ENCODE results near the gene PCCA.
A peak's percentile ranks its signal among the peaks of the same experiment; 100 is the strongest.

Gene PCCA

DNA sequence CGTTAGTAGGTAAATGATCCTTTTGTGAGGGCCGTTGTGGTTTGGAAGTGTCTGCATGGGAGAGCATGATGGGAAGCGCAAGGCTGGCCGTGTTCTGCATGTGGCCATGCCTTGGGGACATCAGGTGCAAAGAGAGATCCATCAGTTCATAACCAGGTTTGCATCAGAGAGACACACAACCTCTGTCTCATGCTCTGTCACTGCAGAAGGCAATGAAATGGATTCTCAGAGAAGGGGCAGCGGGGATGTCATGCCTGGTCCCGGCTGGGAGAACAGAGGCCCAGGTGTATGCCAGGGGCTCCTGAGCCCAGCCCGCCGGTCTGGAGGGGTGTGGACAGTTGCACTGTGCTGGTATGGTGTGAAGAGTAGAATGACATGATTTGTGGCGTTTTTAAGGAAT lies 439.5 kb downstream of the PCCA start:
- no peaks in the 10 kb centered on the region for H3K9me3 Mint-ChIP-seq
- no peak overlapping the region for H3K4me3 Mint-ChIP-seq
- no peak for DNase-seq
- no peak overlapping the region for H3K27ac Mint-ChIP-seq
- no peaks in the 10 kb centered on the region for H3K27me3 Mint-ChIP-seq
- no peaks in the 10 kb centered on the region for H3K4me1 Mint-ChIP-seq
- ATAC-seq, result no peak

DNA sequence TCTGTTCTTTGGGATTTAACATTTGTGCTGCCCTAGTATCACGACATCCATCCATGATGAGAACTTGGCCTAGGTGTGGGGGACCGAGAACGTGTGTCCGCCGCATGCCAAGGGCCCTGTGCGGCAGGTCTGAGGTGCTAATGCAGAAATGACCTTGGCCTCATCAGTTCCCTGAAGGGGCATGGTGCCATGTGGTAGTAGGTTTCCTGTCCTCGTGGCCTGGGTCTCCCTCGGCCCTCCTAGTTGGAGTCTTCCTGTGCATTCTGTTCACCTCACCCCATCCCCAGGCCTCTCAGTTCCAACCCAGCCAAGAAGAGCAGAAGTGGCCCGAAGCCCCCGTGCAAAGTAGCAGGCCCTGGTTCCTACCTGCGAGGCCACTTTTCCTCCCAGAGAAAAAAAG lies 439.9 kb downstream of the PCCA start:
- Mint-ChIP-seq H3K27me3 (no peaks in the 10 kb centered on the region), H3K4me3 (no peak overlapping the region), H3K27ac (peak overlapping the region in 1 of 2 donors; percentile 28), H3K4me1 (no peaks in the 10 kb centered on the region), H3K9me3 (no peaks in the 10 kb centered on the region)
- ATAC-seq (no peak), DNase-seq (no peak)

DNA sequence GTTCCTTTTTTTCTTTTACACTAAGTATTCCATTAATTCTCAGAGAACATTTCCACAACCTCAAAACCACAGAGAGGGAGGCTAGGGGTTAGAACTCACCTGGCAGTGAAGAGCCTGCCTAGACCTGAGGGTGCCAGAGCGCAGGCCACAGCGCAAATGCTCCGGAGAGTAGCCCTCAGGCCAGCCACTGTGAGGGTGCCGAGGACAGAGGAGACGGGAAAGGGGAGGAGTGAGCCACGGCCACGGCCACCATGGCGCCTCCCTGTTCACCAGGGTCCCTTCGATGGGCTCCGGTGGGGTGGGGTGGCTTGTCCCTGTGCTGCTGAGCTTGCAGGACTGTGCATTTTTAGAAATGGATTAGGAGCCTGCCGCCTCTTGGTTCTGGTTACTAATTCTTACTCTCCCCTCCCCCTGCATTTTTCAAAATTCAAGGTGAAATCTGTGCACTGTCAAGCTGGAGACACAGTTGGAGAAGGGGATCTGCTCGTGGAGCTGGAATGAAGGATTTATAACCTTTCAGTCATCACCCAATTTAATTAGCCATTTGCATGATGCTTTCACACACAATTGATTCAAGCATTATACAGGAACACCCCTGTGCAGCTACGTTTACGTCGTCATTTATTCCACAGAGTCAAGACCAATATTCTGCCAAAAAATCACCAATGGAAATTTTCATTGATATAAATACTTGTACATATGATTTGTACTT lies 440.9 kb downstream of the PCCA start:
- Mint-ChIP-seq H3K4me1 (no peaks in the 10 kb centered on the region), H3K27ac (no peak overlapping the region), H3K9me3 (no peaks in the 10 kb centered on the region), H3K27me3 (no peaks in the 10 kb centered on the region), H3K4me3 (no peak overlapping the region)
- no peak for ATAC-seq
- DNase-seq, result no peak

DNA sequence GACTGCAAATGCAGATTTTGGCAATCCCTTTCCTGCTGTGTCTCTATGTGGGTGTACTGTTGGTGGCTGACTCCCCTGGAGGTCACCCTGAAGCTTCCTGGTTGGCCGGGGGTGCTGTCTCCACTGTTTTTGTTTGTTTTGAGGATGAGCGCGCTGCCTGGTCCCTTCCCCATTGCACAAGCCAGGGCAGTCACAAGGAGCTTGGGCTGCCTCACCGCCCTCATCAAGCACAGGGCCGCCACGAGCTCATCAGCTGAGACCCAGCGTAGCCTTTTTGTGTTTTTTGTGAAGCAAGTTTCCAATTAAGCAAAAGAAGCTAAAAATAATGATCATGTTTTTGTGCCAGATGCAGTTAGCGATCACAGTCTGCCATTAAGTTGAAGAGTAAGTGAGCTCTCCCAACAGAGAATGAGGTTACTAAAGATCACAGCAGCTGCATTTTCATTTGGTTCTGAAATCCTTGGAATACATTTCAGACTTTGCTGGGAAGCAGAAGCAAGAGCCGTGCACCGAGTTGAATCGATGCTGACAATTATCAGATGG lies 441.8 kb downstream of the PCCA start:
- Mint-ChIP-seq H3K27me3 (no peaks in the 10 kb centered on the region), H3K4me3 (no peak overlapping the region), H3K4me1 (no peaks in the 10 kb centered on the region), H3K27ac (no peak overlapping the region), H3K9me3 (no peaks in the 10 kb centered on the region)
- ATAC-seq (no peak), DNase-seq (no peak)

DNA sequence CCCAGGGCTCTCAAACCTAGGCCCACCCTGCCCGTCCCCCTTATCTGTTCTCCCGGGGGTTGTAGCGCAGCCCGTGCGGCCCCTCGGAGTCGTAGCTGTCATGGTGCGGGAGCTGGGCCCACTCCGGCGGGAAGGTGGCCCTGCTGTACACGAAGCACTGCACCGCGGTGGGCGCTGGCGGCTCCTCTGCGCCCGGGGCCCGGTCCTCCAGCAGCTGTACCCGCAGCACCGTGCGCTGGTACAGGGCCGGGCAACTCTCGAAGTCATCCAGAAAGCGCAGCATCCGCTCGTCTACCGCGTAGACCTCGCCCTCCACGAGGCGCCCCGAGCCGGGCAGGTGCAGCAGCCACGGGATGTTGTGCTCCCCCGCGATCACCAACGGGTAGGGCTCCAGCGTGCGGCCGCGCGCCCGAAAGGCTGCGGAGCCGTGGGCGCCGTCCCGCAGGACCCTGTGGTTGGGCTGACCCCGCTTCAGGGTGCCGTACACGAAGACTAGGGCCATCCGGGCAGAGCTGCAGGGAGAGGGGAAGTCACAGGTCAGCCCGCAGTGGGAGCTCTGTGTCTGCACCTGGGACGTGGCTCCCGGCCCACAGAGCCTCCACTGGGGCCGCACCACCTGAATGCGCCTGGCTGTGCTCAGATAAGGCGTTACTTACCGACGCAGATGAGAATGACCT lies 443.3 kb downstream of the PCCA start:
- DNase-seq (no peak), ATAC-seq (peak; percentile 64)
- Mint-ChIP-seq H3K4me3 (no peak overlapping the region), H3K4me1 (no peaks in the 10 kb centered on the region), H3K9me3 (no peaks in the 10 kb centered on the region), H3K27ac (no peak overlapping the region), H3K27me3 (no peaks in the 10 kb centered on the region)

DNA sequence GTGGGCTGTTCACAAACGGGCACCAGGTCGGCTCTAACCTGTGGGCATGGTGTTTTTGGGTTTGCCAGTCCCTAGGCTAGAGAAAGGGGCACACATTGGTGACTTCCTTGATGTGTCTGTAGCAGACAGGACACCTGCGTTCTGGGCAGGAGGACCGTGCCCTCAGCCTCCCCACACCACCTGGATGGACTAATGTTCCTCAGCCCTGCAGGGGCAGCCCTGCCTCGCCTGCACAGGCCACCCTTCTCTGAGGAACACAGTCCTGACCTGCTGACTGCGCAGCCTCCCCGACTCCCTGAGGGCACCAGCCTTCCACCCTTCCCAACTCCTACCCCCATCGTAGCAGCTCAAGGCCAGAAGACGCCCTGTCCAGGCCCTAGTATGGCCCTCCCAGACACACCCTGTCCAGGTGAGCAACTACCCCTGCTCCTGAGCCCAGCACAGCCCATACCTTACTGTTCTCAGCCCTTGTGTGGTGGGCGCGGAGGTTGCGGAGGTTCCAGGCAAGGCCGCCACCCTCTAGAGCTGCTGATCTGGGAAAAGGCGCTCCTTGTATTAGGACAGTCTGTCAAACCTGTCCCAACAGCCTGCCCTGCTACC lies 444.0 kb downstream of the PCCA start:
- Mint-ChIP-seq H3K4me1 (no peaks in the 10 kb centered on the region), H3K27ac (no peak overlapping the region), H3K27me3 (no peaks in the 10 kb centered on the region), H3K9me3 (no peaks in the 10 kb centered on the region), H3K4me3 (no peak overlapping the region)
- DNase-seq, result no peak
- ATAC-seq, result peak; percentile 18

DNA sequence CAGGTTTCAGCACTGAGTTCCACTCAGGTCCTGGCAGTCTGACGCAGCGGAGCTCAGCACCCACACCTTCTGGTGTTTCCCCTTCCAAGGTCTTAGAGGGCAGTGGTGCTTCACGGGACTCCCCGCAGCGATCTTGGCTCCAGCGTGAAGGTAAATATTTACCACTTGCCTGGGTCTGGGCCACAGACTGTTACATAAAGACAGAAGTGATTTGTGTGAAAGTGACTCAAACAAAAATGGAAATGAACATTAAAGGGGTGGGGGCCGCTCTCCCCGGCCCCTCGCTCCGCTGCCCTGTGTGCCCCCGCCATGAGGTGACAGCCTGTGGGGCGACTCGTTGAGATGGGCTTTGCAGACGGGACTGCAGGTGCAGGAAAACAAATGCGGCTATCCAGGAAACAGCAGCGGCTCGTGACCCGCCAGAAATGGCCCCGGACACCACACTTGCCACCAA lies 444.7 kb downstream of the PCCA start:
- Mint-ChIP-seq H3K4me3 (no peak overlapping the region), H3K9me3 (no peaks in the 10 kb centered on the region), H3K4me1 (no peaks in the 10 kb centered on the region), H3K27me3 (no peaks in the 10 kb centered on the region), H3K27ac (no peak overlapping the region)
- ATAC-seq, result no peak
- no peak for DNase-seq

DNA sequence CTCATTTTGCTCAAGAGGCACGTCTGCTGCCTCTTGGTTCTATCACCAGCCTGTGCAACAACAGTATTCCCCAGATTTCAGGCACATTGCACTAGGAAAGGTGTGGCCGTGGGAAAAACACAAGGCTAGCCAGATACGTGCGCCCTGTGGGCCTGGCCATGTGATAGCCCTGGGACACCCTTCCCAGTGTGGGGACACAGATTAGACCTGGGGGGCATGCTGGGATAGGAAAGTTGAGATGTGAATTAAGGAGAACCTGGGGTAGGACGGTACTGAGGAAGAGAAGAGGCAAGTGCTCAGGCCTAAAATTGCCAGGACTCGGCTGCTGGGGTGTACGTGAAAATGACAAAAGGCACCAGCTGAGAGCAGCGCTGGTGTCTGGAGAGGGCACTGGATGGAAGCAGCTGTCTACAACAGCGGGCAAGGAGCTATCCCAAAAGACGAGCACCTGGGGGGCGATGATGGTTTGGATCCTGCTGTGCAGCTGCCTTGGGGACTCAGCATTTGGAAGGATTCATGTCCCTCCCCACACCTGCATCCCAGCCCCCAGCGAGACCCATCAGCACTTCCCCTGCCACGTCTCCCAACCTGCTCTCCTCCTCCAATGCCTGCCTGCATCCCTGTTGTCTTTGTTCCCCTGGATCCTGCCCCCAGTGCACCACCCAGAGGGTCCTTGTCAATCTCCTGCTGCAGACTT lies 445.4 kb downstream of the PCCA start:
- ATAC-seq (no peak), DNase-seq (no peak)
- no peaks in the 10 kb centered on the region for H3K27me3 Mint-ChIP-seq
- H3K27ac Mint-ChIP-seq, result peak overlapping the region in 1 of 2 donors; percentile 72
- H3K9me3 Mint-ChIP-seq, result no peaks in the 10 kb centered on the region
- H3K4me3 Mint-ChIP-seq, result no peak overlapping the region
- H3K4me1 Mint-ChIP-seq, result no peaks in the 10 kb centered on the region

DNA sequence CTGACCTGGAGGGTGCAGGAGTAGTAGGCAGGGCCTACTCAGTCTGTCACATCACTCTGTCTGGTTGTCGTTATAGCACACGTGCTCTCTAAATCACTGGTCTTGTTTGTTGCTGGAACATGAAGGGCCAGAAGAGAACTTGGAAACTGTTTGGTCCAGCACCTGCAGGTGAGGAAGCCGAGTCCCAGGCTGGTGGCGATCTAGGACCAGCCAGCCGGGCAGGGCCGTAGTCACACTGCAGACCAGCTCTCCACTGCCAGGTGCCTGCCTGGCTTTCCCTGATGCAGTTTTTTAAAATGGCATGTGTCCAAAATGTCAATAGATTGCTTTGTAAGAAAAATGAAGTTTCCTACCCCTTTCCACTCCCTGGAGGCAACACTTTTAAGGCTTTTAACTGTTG lies 446.0 kb downstream of the PCCA start:
- ATAC-seq (peak; percentile 11), DNase-seq (no peak)
- no peak overlapping the region for H3K4me3 Mint-ChIP-seq
- no peaks in the 10 kb centered on the region for H3K27me3 Mint-ChIP-seq
- H3K9me3 Mint-ChIP-seq, result no peaks in the 10 kb centered on the region
- H3K27ac Mint-ChIP-seq, result no peak overlapping the region
- H3K4me1 Mint-ChIP-seq, result no peaks in the 10 kb centered on the region

DNA sequence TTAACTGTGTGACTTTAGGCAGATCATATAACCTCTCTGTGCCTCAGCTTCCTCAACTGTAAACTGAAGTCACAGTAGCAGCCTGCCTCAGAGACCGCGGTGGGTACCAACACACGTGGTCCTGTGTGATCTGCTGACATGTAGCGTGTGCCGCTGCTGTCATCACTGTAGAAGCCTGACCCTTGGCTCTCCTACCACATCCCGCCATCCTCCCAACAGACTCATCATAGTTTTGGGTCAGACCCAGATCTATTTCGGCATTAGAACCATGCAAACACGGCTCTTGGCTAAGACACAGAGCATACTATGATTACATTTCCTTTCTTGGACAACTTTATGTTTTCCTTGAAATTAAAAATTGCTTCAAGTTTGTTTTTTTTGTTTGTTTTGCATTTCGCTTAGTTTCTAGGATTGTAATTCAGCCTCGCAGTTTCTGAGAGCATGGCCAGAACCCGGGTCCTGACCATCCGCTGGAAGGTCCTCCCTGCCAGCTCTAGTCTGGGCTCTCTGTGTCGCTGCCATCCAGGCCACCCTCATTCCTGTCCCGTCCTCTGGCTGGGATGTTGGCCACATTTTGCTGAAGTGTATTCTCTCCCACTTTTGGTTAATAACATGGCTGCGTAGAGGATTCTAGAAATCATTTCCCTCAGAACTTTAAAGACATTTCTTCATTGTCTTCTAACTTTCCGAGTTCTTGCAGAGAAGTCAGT lies 446.7 kb downstream of the PCCA start:
- no peak overlapping the region for H3K27ac Mint-ChIP-seq
- no peak overlapping the region for H3K4me3 Mint-ChIP-seq
- H3K9me3 Mint-ChIP-seq, result no peaks in the 10 kb centered on the region
- no peaks in the 10 kb centered on the region for H3K27me3 Mint-ChIP-seq
- DNase-seq, result no peak
- no peak for ATAC-seq
- H3K4me1 Mint-ChIP-seq, result no peaks in the 10 kb centered on the region

DNA sequence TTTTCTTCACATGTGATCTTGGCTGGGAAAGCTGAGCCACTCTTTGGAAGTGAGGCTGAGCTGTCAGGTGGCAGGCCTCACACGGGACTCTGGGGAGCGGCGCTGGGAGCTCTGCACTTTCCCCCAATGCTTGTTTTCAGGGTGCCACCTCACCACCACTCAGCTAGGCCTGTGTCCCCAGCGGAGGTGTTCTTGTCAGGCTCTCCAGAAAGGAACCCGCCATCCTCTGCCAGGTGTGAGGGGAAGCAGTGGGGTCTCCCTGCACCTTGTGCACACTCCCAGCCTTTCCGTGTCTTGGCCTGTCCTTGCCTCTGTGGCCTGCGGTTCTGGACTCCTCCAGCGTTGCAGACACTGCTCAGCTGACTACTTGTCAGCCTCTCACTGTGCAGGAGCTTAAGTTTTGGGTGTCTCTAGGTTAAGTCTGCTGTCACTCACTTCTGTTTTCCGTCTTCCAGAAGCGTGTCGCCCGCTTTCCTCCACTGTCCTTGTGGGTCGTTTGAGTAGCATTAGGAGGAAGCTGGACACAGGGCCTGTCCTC lies 447.8 kb downstream of the PCCA start:
- Mint-ChIP-seq H3K9me3 (no peaks in the 10 kb centered on the region), H3K4me1 (no peaks in the 10 kb centered on the region), H3K4me3 (no peak overlapping the region), H3K27me3 (no peaks in the 10 kb centered on the region), H3K27ac (no peak overlapping the region)
- no peak for ATAC-seq
- no peak for DNase-seq

DNA sequence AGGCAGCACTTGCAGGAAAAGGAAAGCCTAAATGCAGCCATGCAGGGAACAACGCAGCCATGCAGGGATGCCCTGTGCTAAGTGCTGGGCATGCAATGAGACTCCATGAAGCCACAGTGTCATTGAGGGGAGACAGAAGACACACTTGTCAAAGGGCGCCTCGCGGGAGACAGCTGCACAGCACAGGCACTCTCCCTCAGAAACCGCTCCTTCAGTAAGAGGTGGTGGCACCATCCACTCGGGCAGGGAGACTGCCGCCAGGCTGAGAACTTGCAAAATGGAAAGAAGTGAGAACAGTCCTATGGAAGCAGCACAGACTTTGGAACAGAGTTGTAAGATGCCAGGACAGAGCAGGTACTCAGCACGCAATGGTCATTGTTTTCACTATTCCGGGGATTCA lies 448.6 kb downstream of the PCCA start:
- H3K4me1 Mint-ChIP-seq, result no peaks in the 10 kb centered on the region
- ATAC-seq (no peak), DNase-seq (no peak)
- no peak overlapping the region for H3K4me3 Mint-ChIP-seq
- H3K27ac Mint-ChIP-seq, result no peak overlapping the region
- H3K9me3 Mint-ChIP-seq, result no peaks in the 10 kb centered on the region
- no peaks in the 10 kb centered on the region for H3K27me3 Mint-ChIP-seq

DNA sequence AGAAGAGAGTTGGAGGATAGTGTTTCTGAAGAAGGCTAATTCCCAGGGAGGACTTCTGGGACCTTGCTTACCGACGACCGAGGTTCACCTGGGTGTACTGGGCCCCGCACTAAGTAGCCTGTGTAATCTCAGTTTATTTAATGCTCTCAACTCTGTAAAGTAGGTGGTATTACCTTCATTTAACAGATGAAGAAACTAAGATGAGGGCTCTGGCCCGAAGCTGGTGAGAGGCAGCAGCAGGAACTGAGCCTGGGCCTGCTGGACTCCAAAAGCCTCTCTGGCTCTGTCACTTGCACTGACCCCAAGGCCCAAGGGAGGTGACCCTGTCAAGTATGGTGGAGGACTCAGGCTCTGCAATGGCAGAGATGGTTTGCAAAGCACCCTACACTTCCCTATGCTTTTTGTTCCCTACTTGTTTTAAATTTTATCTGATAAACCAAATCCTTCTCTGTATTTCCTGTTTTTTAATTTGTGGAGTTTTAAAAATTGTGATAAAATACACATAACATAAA lies 449.1 kb downstream of the PCCA start:
- DNase-seq (no peak), ATAC-seq (no peak)
- Mint-ChIP-seq H3K4me3 (no peak overlapping the region), H3K9me3 (no peaks in the 10 kb centered on the region), H3K27ac (no peak overlapping the region), H3K27me3 (no peaks in the 10 kb centered on the region), H3K4me1 (no peaks in the 10 kb centered on the region)

DNA sequence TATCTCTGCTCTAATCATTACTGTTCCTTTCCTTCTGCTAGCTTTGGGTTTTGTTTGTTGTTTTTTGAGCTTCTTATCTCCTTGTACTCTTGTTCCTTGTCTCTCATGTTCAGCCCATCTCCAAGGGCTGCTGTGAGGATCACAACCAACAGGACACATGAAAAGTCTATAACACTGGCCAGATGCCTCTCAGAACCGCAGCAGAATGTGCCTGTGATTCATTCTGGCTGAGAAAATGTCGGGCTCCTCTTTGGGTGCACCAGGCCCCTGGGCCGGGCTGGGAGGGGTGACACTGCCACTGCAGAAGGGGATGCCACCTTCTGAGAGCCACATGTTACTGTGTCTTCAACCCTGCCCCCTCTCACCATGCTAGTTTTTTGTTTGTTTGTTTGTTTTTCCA lies 451.7 kb downstream of the PCCA start:
- no peak overlapping the region for H3K4me3 Mint-ChIP-seq
- ATAC-seq, result no peak
- H3K9me3 Mint-ChIP-seq, result no peaks in the 10 kb centered on the region
- H3K27me3 Mint-ChIP-seq, result no peaks in the 10 kb centered on the region
- no peak for DNase-seq
- H3K4me1 Mint-ChIP-seq, result no peaks in the 10 kb centered on the region
- H3K27ac Mint-ChIP-seq, result peak overlapping the region in 1 of 2 donors; percentile 96
